Activated B cell treated with CpG ODN at 0.5 μM for 24 hours (primary cell): ENCODE data around the gene NAV3. TPM values are rescaled to one million over a fixed set of nuclear protein-coding genes. Genes with fewer than 3 reads are reported as not detected.

Experiments used
- ATAC-seq: fragments of 200-7000 bp; cut with Tn5 transposase; one replicate; pipeline ENCODE4 v1.10.0; 2021; ENCODE audit warnings: low read depth, mild to moderate bottlenecking, moderate library complexity
- CTCF ChIA-PET: fragments of 350-600 bp; sonication (Branson Sonifier 250); formaldehyde crosslinking; loops from one replicate; lab custom pipeline; 2021; ENCODE audit warnings: antibody characterized with exemption; lab: Charles Lee
- POLR2A ChIA-PET: fragments of 350-600 bp; sonication (Branson Sonifier 250); formaldehyde crosslinking; loops from one replicate; lab custom pipeline; 2021; ENCODE audit warnings: antibody characterized with exemption; lab: Charles Lee
- DNase-seq: peaks from one replicate; pipeline ENCODE4 v3.0.0; 2022
- H3K27ac Mint-ChIP-seq: one replicate; pipeline ENCODE4 v1.8.0; 2020; ENCODE audit warnings: mixed read lengths
- H3K27me3 Mint-ChIP-seq: one replicate; pipeline ENCODE4 v1.8.0; 2021; ENCODE audit warnings: mixed read lengths
- H3K36me3 Mint-ChIP-seq: one replicate; pipeline ENCODE4 v1.8.0; 2021; ENCODE audit warnings: low read depth, mixed read lengths
- H3K4me1 Mint-ChIP-seq: one replicate; pipeline ENCODE4 v1.8.0; 2021; ENCODE audit warnings: mixed read lengths
- H3K4me3 Mint-ChIP-seq: one replicate; pipeline ENCODE4 v1.8.0; 2020; ENCODE audit warnings: mild to moderate bottlenecking, mixed read lengths
- H3K9me3 Mint-ChIP-seq: one replicate; pipeline ENCODE4 v1.8.0; 2020; ENCODE audit warnings: mixed read lengths
- intact Hi-C: fragments of 100-400 bp; cut with micrococcal nuclease; formaldehyde crosslinking; loops from one replicate; pipeline ENCODE4 v1.15.1; 2024
- total RNA-seq: library from RNA; stranded (reverse); gene quantifications from 2 replicates; pipeline ENCODE4 v1.2.3, GENCODE V29; 2022
- TF ChIP-seq, protein P1 (sequence below): fragments of 200-600 bp; IDR thresholded peaks from one replicate; pipeline ENCODE4 v1.8.0; 2022; ENCODE audit warnings: antibody characterized with exemption, mild to moderate bottlenecking

The NAV3 gene
- total RNA-seq, 1 donor from 2014 or later, result not detected

DNA sequence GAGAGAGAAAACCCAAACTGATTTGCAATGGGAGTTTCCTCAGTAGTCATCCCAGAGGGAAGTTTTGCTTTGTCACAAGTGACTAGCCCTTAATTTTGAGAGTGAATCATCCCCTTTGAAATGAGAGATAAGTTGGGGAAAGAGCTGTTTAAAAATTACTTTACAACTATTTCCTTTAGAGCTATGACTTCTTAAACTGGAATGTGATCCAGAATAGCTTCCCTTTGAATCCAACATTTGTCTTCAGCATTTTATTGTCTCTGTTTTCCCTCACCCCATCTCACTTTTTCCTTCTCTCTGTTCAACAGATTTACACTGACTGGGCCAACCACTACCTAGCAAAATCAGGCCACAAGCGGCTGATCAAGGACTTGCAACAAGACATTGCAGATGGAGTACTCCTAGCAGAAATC is 109.3 kb downstream of the NAV3 start:
- H3K9me3 Mint-ChIP-seq, result no peaks in the 10 kb centered on the region
- POLR2A ChIA-PET, result no interaction called here
- TF ChIP-seq, protein P1, sequence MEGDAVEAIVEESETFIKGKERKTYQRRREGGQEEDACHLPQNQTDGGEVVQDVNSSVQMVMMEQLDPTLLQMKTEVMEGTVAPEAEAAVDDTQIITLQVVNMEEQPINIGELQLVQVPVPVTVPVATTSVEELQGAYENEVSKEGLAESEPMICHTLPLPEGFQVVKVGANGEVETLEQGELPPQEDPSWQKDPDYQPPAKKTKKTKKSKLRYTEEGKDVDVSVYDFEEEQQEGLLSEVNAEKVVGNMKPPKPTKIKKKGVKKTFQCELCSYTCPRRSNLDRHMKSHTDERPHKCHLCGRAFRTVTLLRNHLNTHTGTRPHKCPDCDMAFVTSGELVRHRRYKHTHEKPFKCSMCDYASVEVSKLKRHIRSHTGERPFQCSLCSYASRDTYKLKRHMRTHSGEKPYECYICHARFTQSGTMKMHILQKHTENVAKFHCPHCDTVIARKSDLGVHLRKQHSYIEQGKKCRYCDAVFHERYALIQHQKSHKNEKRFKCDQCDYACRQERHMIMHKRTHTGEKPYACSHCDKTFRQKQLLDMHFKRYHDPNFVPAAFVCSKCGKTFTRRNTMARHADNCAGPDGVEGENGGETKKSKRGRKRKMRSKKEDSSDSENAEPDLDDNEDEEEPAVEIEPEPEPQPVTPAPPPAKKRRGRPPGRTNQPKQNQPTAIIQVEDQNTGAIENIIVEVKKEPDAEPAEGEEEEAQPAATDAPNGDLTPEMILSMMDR, result no peak
- no peak for DNase-seq
- no peak overlapping the region for H3K27ac Mint-ChIP-seq
- intact Hi-C loops, result no loop called here
- ATAC-seq, result no peak
- H3K36me3 Mint-ChIP-seq, result no peaks in the 10 kb centered on the region
- CTCF ChIA-PET, result no interaction called here
- H3K4me3 Mint-ChIP-seq, result no peak overlapping the region
- no peaks in the 10 kb centered on the region for H3K4me1 Mint-ChIP-seq
- peaks cover 4% of the 10 kb centered on the region for H3K27me3 Mint-ChIP-seq

DNA sequence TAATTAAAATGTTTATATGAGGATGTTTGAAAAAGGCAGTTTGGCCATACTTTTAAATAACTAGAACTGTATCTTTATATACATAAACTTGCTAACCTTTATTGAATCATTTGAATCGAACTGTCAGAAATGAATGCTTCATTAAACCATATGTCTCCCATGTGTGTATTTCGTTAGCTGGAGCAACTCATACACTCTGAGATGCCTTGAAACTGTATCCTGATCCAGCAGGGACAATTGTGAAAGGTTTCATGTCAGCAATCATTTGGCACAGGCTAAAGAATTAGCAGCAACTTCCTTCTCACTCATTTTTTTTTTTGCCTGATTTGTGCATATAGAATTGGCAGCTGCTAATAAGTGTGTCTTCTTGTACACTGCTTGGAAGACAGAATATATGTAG is 109.9 kb downstream of the NAV3 start:
- Mint-ChIP-seq H3K36me3 (no peaks in the 10 kb centered on the region), H3K4me1 (no peaks in the 10 kb centered on the region), H3K27me3 (peaks cover 4% of the 10 kb centered on the region), H3K27ac (no peak overlapping the region), H3K9me3 (no peaks in the 10 kb centered on the region), H3K4me3 (no peak overlapping the region)
- no peak for ATAC-seq
- ChIA-PET CTCF (no interaction called here), POLR2A (no interaction called here)
- TF ChIP-seq, protein P1, result no peak
- intact Hi-C loops, result no loop called here
- DNase-seq, result no peak

DNA sequence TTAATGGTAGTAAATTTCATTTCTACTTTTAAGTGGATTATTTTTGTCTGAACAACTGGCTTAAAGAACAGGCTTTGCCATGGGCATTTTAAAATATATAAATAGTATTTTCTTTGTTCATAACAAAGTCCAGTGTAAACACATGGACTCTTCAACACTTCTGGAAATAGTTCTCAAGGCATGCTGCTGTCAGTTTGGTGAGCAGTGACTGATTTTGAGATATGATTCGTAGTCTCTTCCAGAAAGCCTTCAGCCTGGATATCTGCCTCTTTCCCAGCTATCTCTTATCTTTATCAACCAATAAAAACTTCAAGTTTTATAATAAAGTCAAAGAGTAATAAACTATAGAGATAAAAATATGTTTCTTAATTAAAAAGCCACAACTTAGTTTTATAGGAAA is 110.7 kb downstream of the NAV3 start:
- intact Hi-C loops, result no loop called here

DNA sequence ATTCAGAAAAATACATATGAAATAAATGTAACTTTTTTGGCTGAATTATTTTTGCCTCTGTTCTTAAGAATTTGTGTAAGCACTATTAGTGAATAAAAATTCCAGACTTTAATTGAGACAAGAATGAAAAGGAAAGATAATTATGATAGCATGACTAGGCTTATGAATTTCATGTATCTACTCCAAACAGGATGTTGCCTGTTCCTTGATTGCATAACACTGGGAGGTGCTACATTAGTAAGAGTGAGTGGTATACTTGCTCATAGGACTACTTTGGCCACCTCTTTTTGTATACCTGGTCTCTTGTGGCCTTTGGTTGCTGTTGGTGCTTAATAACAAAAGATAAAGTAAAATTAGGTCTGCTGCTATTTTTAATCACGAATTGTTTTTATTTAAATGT is 112.8 kb downstream of the NAV3 start:
- ATAC-seq (no peak), DNase-seq (no peak)
- Mint-ChIP-seq H3K27ac (no peak overlapping the region), H3K27me3 (peaks cover 4% of the 10 kb centered on the region), H3K9me3 (no peaks in the 10 kb centered on the region), H3K4me3 (no peak overlapping the region), H3K36me3 (no peaks in the 10 kb centered on the region), H3K4me1 (no peaks in the 10 kb centered on the region)
- CTCF ChIA-PET, result no interaction called here
- POLR2A ChIA-PET, result no interaction called here
- intact Hi-C loops, result no loop called here
- TF ChIP-seq, protein P1, result no peak

More for the DNA sequence above, 110.7 kb downstream of the NAV3 start:
- H3K36me3 Mint-ChIP-seq, result no peaks in the 10 kb centered on the region
- no peak overlapping the region for H3K27ac Mint-ChIP-seq
- no peak for DNase-seq
- no peak overlapping the region for H3K4me3 Mint-ChIP-seq
- ChIA-PET CTCF (no interaction called here), POLR2A (no interaction called here)
- TF ChIP-seq, protein P1, result no peak
- no peak for ATAC-seq
- no peaks in the 10 kb centered on the region for H3K9me3 Mint-ChIP-seq
- no peaks in the 10 kb centered on the region for H3K4me1 Mint-ChIP-seq
- H3K27me3 Mint-ChIP-seq, result peaks cover 4% of the 10 kb centered on the region

- no peaks in the 10 kb centered on the region for H3K4me1 Mint-ChIP-seq
- no peaks in the 10 kb centered on the region for H3K27me3 Mint-ChIP-seq
- no peak overlapping the region for H3K4me3 Mint-ChIP-seq
- CTCF ChIA-PET, result no interaction called here
- H3K27ac Mint-ChIP-seq, result no peak overlapping the region
- TF ChIP-seq, protein P1, result no peak
- H3K9me3 Mint-ChIP-seq, result no peaks in the 10 kb centered on the region
- ATAC-seq (no peak), DNase-seq (no peak)
- H3K36me3 Mint-ChIP-seq, result no peaks in the 10 kb centered on the region
- intact Hi-C loops, result no loop called here
- POLR2A ChIA-PET, result no interaction called here
These were observed 115.9 kb downstream of the NAV3 start for GRCh38 chr12:77946541-77947061.
